GM12864 (cell line): ENCODE data around the gene RFTN1.
A peak's percentile ranks its signal among the peaks of the same experiment; 100 is the strongest.

Source experiments
- DNase-seq: peaks from one replicate; pipeline ENCODE4 v3.0.0-alpha.2; 2011; ENCODE audit warnings: low read depth
- H3K4me3 ChIP-seq: 2 replicates; pipeline ENCODE4 v1.5.1; 2011; ENCODE audit warnings: mild to moderate bottlenecking, low read depth, low read length, control low read depth
- CTCF ChIP-seq: IDR thresholded peaks from 2 replicates; pipeline ENCODE4 v1.5.1; 2011; ENCODE audit warnings: low read depth, mild to moderate bottlenecking, moderate library complexity, low read length, control low read depth, inconsistent platforms; ENCODE audit errors: missing control alignments

RFTN1 gene

GRCh38 chr3:16512435-16513140 is 911 bp downstream of the RFTN1 start:
- no peak for TF ChIP-seq CTCF
- H3K4me3 ChIP-seq = peak overlapping the region; percentile 96
- DNase-seq = no peak

- H3K4me3 ChIP-seq = peak overlapping the region; percentile 96
- peak; percentile 94 for DNase-seq
- TF ChIP-seq CTCF = no peak
Observed at GRCh38 chr3:16511681-16512434, 1.6 kb downstream of the RFTN1 start.

GRCh38 chr3:16510620-16511319 is 2.7 kb downstream of the RFTN1 start:
- no peak for DNase-seq
- no peak for TF ChIP-seq CTCF
- peak overlapping the region; percentile 96 for H3K4me3 ChIP-seq

- no peak for TF ChIP-seq CTCF
- no peak for DNase-seq
- peak overlapping the region; percentile 96 for H3K4me3 ChIP-seq
Observed at GRCh38 chr3:16509721-16510619, 3.5 kb downstream of the RFTN1 start.

- no peak for TF ChIP-seq CTCF
- H3K4me3 ChIP-seq = peak overlapping the region; percentile 19; the same call in 1 of the 2 replicates
- peak; percentile 73 for DNase-seq
Observed at GRCh38 chr3:16508591-16508995, 4.9 kb downstream of the RFTN1 start.

GRCh38 chr3:16508243-16508578 is 5.3 kb downstream of the RFTN1 start:
- H3K4me3 ChIP-seq = peak overlapping the region; percentile 19
- no peak for TF ChIP-seq CTCF
- DNase-seq = no peak
